ENCODE measurements around the gene FBXO3. TPM values are rescaled to one million over a fixed set of nuclear protein-coding genes. Genes with fewer than 3 reads are reported as not detected.
A peak's percentile ranks its signal among the peaks of the same experiment; 100 is the strongest.

Gene FBXO3
- total RNA-seq, 1 donor from 2014 or later, result 28.7 TPM

DNA sequence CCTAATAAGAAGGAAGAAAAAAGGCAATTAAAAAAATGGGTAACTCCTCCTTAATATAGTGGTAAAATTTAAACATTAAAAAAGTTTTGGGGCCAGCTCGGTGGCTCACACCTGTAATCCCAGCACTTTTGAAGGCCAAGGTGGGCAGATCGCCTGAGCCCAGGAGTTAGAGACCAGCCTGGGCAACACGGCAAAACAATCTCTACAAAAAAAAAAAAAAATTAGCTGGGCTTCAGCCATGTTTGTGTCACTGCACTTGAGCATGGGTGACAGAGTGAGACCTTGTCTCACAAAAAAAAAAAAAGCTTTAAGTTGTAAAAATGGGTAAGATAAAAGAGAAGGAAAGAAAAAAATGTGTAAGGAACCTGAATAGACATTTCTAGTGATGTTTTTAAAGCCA lies 11.3 kb upstream of the FBXO3 start:
- Mint-ChIP-seq H3K9me3 (peaks cover 4% of the 10 kb centered on the region), H3K36me3 (no peaks in the 10 kb centered on the region), H3K4me3 (no peak overlapping the region), H3K4me1 (peaks cover 5% of the 10 kb centered on the region), H3K27ac (no peak overlapping the region), H3K27me3 (ENCODE audit: low read depth) (peaks cover 32% of the 10 kb centered on the region)
- no peak for DNase-seq (ENCODE audit: low spot score in 2 of 2, unreplicated experiment in 2 of 2)
- TF ChIP-seq, protein P1, sequence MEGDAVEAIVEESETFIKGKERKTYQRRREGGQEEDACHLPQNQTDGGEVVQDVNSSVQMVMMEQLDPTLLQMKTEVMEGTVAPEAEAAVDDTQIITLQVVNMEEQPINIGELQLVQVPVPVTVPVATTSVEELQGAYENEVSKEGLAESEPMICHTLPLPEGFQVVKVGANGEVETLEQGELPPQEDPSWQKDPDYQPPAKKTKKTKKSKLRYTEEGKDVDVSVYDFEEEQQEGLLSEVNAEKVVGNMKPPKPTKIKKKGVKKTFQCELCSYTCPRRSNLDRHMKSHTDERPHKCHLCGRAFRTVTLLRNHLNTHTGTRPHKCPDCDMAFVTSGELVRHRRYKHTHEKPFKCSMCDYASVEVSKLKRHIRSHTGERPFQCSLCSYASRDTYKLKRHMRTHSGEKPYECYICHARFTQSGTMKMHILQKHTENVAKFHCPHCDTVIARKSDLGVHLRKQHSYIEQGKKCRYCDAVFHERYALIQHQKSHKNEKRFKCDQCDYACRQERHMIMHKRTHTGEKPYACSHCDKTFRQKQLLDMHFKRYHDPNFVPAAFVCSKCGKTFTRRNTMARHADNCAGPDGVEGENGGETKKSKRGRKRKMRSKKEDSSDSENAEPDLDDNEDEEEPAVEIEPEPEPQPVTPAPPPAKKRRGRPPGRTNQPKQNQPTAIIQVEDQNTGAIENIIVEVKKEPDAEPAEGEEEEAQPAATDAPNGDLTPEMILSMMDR (IDR thresholded peaks at IDR 0.05; ENCODE audit: unreplicated experiment), result no peak

DNA sequence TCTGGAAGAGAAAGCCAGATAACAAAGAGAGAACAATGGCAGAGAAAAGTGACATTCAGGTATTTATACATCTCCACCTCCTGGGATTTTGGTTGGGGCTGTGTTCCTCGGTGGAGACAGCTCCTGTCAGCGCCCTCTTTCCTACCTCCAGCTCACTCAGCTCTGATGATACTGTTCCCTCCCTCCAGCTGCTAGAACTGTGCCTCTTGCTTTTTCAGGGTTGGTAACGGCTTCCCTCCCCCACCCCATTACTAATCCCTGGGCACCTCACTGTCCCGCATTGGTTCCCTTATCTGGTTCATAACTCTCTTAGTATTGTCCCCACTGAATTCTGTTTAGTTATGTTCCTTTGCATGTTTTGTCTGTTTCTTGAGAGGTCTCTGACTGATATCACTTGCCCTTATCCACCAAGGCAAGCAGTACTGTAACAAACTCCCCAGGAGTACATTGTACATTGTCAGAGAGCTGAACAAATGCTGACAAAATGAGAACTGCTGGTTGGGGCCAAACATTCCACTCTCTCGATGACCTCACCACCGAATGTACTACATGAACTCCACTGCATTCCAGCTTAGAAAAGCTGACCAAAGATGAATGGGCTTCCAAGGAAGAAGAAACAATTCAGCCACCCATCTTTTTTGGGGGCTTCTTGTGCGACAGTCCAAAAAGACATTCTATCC lies 5.7 kb upstream of the FBXO3 start:
- DNase-seq (ENCODE audit: low spot score in 2 of 2, unreplicated experiment in 2 of 2), result no peak
- Mint-ChIP-seq H3K9me3 (peaks cover 4% of the 10 kb centered on the region), H3K4me3 (no peak overlapping the region), H3K27ac (peak overlapping the region; percentile 25), H3K36me3 (no peaks in the 10 kb centered on the region), H3K27me3 (ENCODE audit: low read depth) (peaks cover 28% of the 10 kb centered on the region), H3K4me1 (peaks cover 23% of the 10 kb centered on the region)
- TF ChIP-seq, protein P1 (IDR thresholded peaks at IDR 0.05; ENCODE audit: unreplicated experiment), result no peak

DNA sequence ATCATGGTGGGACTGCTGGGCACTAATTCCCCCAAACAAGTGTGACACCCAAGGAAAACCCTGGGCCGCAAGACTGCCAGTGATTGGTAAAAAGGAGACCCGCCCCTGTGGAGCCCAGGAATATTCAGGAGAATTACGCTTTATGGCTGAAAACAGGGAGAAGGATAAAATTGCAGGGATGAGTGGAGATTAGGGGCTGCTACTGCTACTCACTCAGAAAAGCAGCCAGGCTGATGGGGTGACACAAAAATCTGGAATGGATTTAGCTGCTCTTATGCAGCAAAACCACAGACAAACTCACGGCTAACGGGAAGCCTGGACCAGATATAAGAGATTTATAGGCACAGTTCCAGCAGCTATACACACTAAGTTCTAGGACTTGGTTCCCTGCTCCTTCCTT lies 4.4 kb upstream of the FBXO3 start:
- DNase-seq (ENCODE audit: low spot score in 2 of 2, unreplicated experiment in 2 of 2), result no peak

DNA sequence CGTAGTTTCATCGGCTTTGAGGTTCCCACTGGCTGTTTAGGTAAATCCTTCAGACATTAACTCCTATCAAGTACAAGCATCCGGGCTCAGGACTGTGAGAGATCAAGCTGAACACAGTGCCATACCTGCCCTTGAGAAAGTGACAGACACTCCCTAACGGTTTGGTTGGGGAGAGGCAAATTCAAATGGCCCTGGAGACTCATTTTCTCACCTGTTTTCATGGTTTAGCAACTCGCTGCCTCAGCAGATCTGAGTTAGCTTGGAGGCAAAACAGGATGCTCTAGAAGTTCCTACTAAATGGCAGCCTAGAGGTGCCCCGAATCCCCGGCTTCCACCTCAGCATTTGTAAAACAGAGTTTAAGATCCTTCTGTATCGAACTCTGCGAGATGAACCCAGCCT lies 3.6 kb upstream of the FBXO3 start:
- H3K36me3 Mint-ChIP-seq, result no peaks in the 10 kb centered on the region
- TF ChIP-seq, protein P1 (IDR thresholded peaks at IDR 0.05; ENCODE audit: unreplicated experiment), result no peak
- H3K9me3 Mint-ChIP-seq, result peaks cover 4% of the 10 kb centered on the region
- H3K27ac Mint-ChIP-seq, result no peak overlapping the region
- no peak overlapping the region for H3K4me3 Mint-ChIP-seq
- peaks cover 26% of the 10 kb centered on the region for H3K27me3 Mint-ChIP-seq (ENCODE audit: low read depth)
- no peak for DNase-seq (ENCODE audit: low spot score in 2 of 2, unreplicated experiment in 2 of 2)
- peaks cover 29% of the 10 kb centered on the region for H3K4me1 Mint-ChIP-seq

More for the DNA sequence above, 4.4 kb upstream of the FBXO3 start:
- peaks cover 23% of the 10 kb centered on the region for H3K4me1 Mint-ChIP-seq
- H3K36me3 Mint-ChIP-seq, result no peaks in the 10 kb centered on the region
- H3K9me3 Mint-ChIP-seq, result peaks cover 4% of the 10 kb centered on the region
- TF ChIP-seq, protein P1 (IDR thresholded peaks at IDR 0.05; ENCODE audit: unreplicated experiment), result no peak
- no peak overlapping the region for H3K27ac Mint-ChIP-seq
- peaks cover 28% of the 10 kb centered on the region for H3K27me3 Mint-ChIP-seq (ENCODE audit: low read depth)
- no peak overlapping the region for H3K4me3 Mint-ChIP-seq

DNA sequence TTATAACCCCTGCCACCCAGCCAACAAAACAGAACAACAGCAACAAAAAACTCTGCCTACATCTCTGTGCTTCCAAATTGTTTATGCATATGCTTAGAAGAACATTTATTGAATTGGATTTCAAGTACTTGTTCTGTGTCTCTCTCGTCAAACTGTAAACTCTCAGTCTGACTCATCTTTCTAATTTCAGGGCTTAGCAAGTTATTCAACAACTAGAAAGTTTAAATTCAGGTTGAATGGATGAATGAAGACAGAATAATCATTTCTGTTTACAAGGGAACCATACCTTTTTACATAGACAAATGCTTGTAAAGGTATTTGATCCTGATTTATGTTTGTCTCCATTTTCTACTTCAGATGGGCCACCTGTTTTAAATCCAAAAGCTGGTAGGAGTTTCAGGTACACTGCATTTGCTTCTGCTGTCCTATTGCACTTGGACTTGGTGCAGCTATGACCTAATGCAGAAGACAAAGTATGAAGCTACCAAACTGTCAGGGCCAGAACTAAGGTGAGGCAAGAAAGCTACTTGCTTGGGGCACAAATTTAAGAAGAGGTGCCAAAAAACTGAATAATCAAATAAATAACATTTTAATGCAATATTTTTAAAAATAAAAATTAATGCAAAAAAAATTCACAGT lies 1.6 kb upstream of the FBXO3 start:
- Mint-ChIP-seq H3K4me3 (peak overlapping the region; percentile 87), H3K9me3 (no peaks in the 10 kb centered on the region), H3K4me1 (peaks cover 43% of the 10 kb centered on the region), H3K27me3 (ENCODE audit: low read depth) (peaks cover 24% of the 10 kb centered on the region), H3K27ac (no peak overlapping the region), H3K36me3 (no peaks in the 10 kb centered on the region)
- TF ChIP-seq, protein P1 (IDR thresholded peaks at IDR 0.05; ENCODE audit: unreplicated experiment), result no peak
- no peak for DNase-seq (ENCODE audit: low spot score in 2 of 2, unreplicated experiment in 2 of 2)
